ENCODE data around the gene RALBP1.

The RALBP1 gene

DNA sequence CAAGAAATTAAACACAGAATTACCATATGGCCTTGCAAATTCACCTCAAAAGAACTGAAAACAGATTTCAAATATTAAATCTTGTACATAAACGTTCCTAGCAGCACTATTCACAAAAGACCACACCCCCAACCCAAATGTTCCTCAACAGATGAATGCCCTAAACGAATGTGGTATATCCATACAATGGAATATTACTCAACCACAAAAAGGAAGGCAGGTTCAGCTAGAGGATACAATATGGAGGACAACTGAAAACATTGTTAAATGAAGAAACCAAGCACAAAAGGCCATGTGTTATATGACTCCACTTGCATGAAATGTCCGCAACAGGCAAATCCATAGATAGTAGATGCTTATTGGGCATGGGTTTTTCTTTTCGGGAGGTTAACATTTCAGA lies 77.3 kb downstream of the RALBP1 start:
- no peak for DNase-seq

DNA sequence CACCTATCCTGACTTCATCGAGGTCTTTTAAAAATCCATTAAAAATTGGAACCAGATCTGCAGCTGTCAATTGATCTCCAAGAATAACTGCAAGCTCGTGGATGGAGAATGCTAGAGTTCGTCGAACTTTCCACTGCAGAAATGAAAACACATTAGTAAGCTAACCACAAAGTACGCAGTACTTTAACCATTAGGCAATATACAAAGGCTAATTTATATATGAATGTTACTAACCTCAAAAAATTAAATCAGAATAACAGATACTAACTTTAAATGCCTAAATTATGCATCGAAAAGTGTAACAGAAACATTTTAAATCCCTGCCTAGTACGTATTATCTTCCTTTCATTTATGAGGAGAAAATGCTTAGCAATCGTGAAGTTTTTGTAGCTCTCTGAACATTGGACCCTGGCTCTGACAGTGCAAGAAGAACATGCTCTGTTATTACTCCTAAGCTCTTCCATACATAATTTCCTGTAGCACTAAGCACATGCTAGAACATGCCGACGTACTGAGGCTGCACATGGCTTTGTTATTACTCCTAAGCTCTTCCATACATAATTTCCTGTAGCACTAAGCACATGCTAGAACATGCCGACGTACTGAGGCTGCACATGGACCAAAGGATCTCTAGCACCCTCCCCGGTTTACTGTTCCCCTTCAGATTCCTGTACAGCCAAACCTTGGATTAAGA lies 82.1 kb downstream of the RALBP1 start:
- DNase-seq, result no peak

GRCh38 chr18:9558387-9559064 lies 83.2 kb downstream of the RALBP1 start:
- DNase-seq, result no peak

GRCh38 chr18:9559253-9559652 lies 83.9 kb downstream of the RALBP1 start:
- DNase-seq, result no peak

DNA sequence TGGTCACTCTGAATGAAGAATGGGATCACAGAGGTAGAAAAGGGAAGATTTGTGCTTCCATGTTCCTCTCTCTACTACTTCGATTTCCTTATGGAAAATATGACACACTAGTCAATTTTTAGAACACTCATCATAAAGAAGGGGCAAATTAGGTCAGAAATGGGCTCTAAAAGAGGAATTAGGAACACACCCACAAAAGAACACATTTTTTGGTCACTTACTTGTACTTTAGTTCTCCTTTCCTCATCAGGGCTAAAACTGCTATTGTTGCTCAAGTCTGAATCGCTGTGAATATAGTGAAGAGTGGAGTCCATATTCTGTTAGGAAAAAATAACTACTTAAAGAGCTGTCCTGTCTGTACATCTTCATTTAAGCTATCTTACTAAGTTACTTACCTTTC lies 86.4 kb downstream of the RALBP1 start:
- DNase-seq, result no peak

GRCh38 chr18:9562584-9562983 lies 87.3 kb downstream of the RALBP1 start:
- DNase-seq, result no peak

DNA sequence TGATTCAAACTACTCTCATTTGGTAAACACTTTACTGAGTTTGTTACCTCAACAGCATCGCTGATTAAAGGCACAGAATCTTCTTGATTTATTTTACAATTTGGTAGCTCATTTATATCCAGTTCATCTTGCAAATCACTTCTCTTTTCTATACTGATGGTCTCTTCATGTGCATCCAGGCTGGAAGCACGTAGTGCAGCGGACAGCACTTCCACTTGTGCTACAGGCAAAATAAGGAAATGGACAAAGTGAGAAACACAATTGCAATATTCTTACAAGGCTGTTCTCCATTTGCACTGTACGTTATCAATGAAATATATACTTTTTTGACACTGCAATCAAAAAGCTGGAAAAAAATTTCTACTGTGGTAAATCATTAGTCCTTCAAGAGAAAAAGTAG lies 88.0 kb downstream of the RALBP1 start:
- no peak for DNase-seq

DNA sequence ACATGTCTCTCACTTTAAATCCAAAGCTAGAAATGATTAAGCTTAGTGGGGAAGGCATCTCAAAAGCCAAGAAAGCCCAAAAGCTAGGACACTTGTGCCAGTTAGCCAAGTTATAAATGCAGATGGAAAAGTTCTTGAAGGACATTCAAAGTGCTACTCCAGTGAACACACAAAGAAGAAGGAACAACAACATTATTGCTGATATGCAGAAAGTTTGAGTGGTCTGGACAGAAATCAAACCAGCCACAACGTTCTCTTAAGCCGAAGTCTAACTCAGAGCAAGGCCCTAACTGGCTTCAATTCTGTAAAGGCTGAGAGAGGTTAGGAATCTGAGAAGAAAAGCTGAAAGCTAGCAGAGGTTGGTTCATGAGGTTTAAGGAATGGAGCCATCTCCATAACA lies 90.1 kb downstream of the RALBP1 start:
- DNase-seq, result no peak

DNA sequence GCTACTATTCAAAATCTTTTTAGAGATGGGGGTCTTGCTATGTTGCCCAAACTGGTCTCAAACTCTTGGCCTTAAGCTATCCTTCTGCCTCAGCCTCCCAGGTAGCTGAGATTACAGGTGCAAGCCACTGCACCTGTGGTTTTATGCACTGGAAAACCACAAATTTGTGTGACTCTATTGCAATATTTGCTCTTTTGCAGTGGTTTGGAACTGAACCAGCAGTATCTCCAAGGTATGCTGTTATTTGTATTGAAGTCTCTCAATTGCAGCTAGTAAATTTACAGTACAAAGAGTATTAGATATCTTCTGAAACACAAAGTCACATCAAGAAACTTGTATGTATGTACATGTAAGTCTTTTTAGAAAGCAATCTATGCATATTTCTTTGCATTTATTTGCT lies 92.9 kb downstream of the RALBP1 start:
- no peak for DNase-seq

DNA sequence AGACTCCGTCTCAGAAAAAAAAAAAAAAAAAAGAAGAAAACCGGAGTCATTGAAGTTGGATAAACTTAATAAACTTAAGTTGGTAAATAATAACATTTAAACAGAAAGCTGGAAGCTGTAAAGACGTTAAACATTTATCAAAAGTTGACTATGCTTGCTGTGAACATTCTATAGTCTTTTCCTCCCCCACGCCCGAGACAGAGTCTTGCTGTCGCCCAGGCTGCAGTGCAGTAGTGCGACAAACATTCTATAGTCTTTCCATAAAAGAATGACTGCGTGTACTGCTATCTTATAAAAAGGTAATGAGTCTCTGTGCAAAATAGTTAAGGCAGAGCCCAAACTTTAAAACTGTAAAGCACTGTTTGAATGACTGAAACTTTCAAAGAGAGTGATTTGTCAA lies 93.9 kb downstream of the RALBP1 start:
- no peak for DNase-seq

DNA sequence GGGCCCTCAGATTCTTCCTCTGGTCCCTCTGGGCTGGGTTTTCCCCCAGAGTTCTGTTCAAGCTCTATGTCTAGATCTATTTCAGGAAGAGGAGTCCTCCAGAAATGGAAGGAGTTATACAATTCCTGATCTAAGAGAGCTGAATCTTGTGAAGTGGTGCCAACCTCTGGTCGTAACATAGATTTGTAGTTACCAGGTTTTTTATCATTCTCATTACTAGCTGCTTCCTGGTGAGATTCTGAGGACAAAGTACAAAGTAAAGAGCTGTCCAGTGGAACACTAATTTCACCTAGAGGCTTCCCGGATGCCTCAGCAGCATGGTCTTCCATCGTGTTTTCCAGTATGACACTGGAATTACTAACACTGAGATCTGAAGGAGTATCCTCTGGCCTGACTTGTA lies 94.9 kb downstream of the RALBP1 start:
- no peak for DNase-seq

DNA sequence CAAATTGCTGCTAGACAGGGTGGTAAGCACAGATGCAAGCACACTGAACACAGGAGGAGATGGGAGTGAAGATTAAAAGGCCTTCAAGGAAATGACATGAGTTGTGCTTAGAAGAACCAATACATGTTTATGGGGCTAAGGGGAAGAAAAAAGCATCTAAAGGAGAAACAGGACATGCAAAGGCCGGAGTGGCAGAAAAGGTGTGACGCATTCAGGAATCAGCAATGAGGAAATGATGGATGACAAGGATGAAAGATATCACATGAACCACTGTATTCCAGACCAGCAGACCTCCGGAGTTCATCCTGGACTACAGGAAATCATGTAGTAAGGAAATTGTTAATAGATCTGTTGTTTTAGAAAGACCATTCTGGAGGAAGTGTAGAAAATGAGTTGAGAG lies 96.2 kb downstream of the RALBP1 start:
- no peak for DNase-seq

DNA sequence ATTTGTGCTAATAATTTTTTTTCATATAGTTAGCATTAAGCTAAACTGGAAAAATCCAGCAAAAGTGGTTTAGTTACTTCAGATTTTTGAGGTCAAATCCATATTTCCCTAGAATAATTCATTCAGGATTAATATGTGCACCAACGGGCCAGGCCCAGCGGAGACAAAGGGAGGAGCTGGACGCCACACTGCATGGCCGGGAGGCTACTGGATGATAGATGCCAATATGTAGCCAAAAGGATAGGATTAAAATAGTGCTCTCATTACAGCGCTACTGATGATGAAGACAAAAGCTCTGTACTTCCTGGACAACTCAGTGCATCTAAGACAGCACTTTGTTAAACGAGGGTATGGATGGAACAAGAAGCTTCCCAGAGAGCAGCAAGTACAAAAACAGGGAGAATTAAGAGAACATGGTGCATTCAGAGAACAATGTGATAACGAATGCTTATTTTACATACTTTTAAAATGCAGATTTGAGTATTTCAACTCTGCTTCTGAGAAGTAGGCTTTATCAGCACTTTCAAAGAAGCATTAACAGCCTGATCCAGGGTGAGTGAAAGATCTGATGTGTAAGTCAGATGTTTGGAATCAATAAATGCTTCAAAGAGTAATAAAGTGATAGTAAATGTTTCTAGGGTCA lies 99.3 kb downstream of the RALBP1 start:
- no peak for DNase-seq

- DNase-seq, result no peak
Observed at GRCh38 chr18:9575558-9575957, 100.2 kb downstream of the RALBP1 start.

DNA sequence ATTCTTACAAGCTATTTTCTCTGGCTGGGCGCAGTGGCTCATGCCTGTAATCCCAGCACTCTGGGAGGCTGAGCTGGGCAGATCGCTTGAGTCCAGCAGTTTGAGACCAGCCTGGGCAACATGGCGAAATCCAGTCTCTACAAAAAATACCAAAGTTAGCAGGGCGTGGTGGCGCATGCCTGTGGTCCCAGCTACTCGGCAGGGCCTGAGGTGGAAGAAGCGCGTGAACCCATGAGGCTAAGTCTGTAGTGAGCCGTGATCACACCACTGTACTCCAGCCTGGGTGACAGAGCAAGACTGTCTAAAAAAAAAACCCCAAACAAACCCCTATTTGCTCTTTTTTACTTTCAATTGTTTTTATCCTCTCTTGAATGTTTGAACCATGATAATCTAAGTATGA lies 102.0 kb downstream of the RALBP1 start:
- no peak for DNase-seq

- DNase-seq, result no peak
Observed at GRCh38 chr18:9578306-9578705, 103.0 kb downstream of the RALBP1 start.

DNA sequence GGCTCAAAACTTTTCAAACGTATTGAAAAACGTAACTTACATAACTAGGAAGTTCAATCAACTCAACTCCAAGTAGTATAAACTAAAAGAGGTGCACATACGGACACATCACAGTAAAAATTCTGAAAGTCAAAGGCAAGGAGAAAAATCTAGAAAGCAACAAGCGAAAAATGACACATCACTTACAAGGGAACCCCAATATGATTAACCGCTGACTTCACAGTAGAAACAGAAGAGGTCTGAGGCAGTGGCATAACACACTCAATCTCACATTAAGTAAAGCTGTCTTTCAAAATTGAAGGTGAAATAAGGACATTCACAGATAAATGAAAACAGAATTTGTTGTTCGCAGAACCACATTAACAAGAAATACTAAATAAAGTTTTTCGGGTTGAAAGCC lies 106.4 kb downstream of the RALBP1 start:
- DNase-seq, result no peak

- no peak for DNase-seq
Observed at GRCh38 chr18:9586814-9587213, 111.5 kb downstream of the RALBP1 start.

Measured in effector CD8-positive, alpha-beta T cell (primary cell).